Tibial nerve (tissue), 3 donors: ENCODE results near the gene MLANA.

Experiments used
- CTCF ChIP-seq, 5 experiments: fragments of 200-600 bp in 3 of 5; fragments of 450-650 bp in 2 of 5; sonication (generic) in 3 of 5; IDR thresholded peaks; one replicate each; pipeline ENCODE4 v1.5.1; 2016 to 2019; ENCODE audit warnings: antibody characterized with exemption in 5 of 5, mild to moderate bottlenecking in 3 of 5, moderate library complexity in 2 of 5
- POLR2A ChIP-seq, 2 donors: fragments of 450-650 bp; IDR thresholded peaks; one replicate each; pipeline ENCODE4 v1.6.1; 2017; ENCODE audit warnings: antibody characterized with exemption in 2 of 2, mild to moderate bottlenecking in 2 of 2, moderate library complexity in 2 of 2

GRCh38 chr9:5949103-5949699 is 58.5 kb downstream of the MLANA start:
- TF ChIP-seq CTCF (IDR thresholded peaks at IDR 0.05): no peak
- no peak for TF ChIP-seq POLR2A (IDR thresholded peaks at IDR 0.05)
